ENCODE results near the gene AMMECR1.
"Not testable (repeated sequence)": the region's sequence is repeated elsewhere in the genome, so short reads cannot be mapped to it uniquely, and the experiment has no call there.

AMMECR1 gene

DNA sequence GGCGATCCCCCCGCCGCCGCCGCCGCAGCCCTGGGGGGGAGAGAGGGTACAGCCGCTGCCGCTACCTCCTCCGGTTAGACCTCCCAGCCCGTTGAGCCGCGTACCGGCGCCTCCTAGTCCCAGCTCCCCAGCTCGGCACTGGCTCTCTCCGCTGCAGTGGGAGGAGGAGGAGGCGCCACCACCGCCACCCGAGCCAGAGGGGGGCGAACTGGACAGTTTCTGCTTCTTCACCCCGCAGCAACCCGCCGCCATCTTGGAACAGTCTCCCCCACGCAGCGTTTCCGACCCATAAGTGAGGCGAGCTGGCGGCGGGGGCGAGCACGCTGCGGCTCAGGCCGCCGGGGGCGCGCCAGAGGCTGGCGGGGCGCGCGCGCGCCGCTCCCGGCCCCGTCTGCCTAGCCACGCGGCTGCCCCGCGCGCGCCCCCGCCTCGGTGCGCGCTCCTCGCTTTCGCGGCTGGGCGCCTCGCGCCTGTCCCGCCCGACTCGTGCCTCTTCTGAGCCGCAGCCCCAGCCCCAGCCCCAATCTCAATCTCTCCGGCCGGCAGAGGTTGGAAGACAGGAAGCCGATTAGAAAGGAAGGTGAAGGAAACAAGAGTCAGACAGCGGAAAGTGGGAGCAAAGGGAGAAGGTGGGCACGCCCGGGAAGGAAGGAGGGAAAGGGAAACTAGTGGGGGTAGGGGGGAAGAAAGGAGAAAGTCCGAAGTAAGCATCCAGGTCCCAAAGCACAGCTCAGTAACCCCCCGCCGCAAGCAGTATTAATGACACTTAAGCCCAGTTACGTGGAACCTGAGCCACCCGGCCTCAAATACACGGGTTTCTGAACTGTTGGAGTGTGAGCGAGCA is at the start of gene AMMECR1:
AMMECR1 (minus strand) TSS at position 266 of the 844 bp plus-strand sequence; CDS start at position 252, 14 bp downstream.
- DNase-seq = peak; percentile 83 to 88 (median 87)

DNA sequence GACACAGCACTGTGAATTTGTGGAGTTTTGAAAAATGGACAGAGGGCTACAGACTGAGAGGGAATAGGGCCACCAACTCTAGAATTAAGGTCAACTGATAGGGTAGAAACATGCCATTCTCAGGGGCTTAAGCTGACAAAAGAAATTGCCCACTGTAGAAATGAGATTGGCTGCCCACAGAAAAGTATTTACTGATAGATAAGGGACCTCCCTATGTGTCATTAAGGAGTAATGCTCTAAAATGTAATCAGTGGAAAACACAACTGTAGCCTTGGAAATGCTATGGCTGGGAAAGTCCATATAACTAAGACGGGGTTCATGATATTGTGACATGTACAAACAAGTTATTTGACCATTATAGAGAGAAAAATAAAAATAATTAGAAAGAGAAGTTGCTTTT is 45.4 kb upstream of the AMMECR1 start:
- no peak for DNase-seq

- DNase-seq = no peak
Observed at GRCh38 chrX:110359273-110359672, 41.4 kb upstream of the AMMECR1 start.

GRCh38 chrX:110358548-110358947 is 40.7 kb upstream of the AMMECR1 start, which contains the start of gene RTL9:
Gene RTL9 (plus strand): TSS chrX:110358848. CDS start chrX:110450618, 91,770 bp downstream.
- DNase-seq = no peak

GRCh38 chrX:110346681-110347080 is 28.8 kb upstream of the AMMECR1 start:
- no peak for DNase-seq

GRCh38 chrX:110341189-110342035 is 23.5 kb upstream of the AMMECR1 start:
- DNase-seq = no peak

- no peak for DNase-seq
Observed at GRCh38 chrX:110338935-110339334, 21.1 kb upstream of the AMMECR1 start.

GRCh38 chrX:110333458-110333857 is 15.6 kb upstream of the AMMECR1 start:
- not testable (repeated sequence) for DNase-seq

DNA sequence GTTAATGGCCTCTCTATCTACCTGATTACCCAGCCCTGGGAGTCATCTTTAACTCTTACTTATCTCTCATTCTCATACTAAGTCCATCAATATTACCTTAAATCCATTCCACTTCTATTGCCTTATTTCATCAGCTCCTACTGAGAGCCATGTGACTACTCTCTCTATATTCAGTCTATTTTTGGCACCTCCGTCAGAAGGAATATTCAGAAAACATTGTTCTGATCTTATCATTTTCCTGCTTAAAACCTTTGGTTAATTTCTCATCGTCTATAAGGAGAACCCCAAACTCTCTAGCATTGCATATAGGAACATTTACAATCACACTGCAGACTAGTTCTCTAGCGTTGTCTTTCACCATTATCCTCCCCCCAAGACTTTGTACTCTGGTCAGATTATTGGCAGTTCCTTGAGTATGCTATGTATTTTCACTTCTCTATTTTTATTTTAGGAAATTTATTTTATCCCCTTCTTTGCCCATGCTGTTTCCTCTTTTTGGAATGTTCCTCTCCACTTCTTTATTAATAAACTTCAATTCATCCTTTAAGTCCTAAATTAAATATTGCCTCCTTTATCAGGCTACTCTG is 13.7 kb upstream of the AMMECR1 start:
- DNase-seq = no peak

DNA sequence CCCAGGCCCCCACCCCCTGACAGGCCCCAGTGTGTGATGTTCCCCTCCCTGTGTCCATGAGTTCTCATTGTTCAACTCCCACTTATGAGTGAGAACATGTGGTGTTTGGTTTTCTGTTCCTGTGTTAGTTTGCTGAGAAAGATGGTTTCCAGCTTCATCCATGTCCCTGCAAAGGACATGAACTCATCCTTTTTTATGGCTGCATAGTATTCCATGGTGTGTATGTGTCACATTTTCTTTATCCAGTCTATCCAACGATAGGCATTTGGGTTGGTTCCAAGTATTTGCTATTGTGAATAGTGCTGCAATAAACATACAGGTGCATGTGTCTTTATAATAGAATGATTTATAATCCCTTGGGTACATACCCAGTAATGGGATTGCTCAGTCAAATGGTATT is 10.7 kb upstream of the AMMECR1 start:
- not testable (repeated sequence) for DNase-seq

DNA sequence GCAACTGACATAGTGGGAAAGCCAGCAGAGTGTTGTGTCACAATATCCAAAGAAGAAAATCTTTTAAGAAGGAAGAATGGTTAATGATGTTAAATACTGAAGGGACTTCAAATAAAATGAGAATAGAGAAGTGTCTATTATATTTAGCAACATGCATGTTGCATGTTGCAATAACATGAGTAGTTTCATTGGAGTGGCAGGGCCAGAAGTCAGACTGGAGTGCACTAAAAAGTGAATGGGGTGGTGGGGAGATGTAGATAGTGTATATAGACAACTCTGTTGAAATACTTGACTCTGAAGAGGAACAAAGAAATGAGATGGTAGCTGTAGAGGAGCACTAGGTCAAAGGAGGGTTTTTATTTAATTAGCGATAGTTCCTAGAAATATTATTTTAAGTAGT is 9.5 kb upstream of the AMMECR1 start:
- DNase-seq = no peak

DNA sequence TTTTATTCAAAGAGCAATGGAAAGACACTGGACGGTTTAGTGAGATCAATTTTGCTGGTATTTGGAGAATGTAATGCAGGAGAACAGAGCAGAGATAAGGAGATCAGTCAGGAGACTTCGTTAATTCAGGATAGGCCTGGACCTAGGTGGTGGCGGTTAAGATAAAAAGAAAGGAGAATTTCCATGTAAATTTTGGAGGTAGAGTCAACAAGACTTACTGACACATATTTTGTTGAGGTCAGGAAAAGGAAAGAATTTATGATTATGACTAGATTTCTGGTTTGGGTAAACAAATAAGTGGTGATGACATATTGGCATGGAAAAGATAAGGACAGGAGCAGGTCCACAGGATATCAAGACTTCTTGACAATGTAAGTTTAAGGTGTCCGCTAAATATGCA is 8.8 kb upstream of the AMMECR1 start:
- no peak for DNase-seq

GRCh38 chrX:110322603-110323002 is 4.7 kb upstream of the AMMECR1 start:
- DNase-seq = peak; percentile 25 to 71 (median 59)

DNA sequence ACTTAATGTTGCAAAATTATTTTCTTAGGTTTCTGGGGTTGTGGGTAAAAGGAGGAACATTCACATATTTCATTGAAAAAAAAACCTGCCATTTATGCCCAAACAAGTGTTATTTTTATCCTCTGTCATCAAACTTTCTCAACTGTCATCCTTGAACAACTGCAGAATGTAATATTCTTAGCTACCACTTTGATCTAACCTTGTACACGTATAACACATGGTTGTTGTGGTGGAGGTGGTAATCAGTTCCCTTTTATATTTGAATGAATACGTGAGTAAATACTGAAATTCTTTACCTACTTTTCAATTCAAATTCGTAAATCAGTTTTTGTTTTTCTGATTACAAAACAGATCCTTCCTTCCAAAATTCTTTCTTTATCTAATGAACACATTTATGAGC is 3.8 kb upstream of the AMMECR1 start:
- DNase-seq = no peak

GRCh38 chrX:110321081-110321480 is 3.2 kb upstream of the AMMECR1 start:
- DNase-seq = no peak

DNA sequence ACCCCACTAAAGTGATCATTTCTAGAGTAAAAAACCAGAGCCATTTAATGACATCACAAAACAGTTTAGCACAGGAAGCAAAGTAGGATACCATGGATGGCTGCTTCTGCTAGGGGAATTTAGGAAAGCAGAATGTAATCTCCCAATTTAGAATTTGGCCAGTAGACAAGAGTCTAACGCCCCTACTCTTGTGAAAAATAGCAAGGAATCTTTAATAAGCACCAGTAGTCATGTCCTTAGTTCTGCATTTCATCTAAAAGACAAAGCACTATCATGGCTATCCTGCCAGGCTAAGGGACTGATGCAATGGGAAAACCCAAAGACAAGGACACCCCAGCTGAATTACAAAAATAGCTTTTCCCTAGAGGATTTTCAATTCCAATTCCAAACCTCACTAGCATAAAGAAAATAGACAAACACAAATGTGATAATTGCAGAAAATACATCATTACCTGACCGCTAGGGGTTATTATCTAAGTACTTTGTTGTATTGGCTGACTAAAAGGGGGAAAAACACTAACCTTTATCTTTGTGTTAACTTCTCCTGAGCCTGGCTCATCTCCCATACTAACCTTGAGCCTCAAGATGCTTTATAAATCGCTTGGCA is 2.6 kb upstream of the AMMECR1 start:
- peak in 1 of 3 experiments; percentile 20 for DNase-seq

GRCh38 chrX:110318664-110318968 is 731 bp upstream of the AMMECR1 start:
- no peak for DNase-seq

GRCh38 chrX:110317061-110317819 is 645 bp downstream of the AMMECR1 start:
- DNase-seq = peak in 2 of 3 experiments; percentile 44 to 68

- DNase-seq = peak in 2 of 3 experiments; percentile 37 to 51
Observed at GRCh38 chrX:110316351-110317060, 1.4 kb downstream of the AMMECR1 start.

- no peak for DNase-seq
Observed at GRCh38 chrX:110315551-110315950, 2.3 kb downstream of the AMMECR1 start.

GRCh38 chrX:110311437-110312230 is 6.3 kb downstream of the AMMECR1 start:
- no peak for DNase-seq
